WTC11 (cell line): ENCODE data around the gene WNT8A. TPM values are rescaled to one million over a fixed set of nuclear protein-coding genes. Genes with fewer than 3 reads are reported as not detected.
A peak's percentile ranks its signal among the peaks of the same experiment; 100 is the strongest.

Experiments
- ATAC-seq: fragments of 200-7000 bp; cut with Tn5 transposase; 2 replicates; pipeline ENCODE4 v1.10.0; 2021; ENCODE audit warnings: mild to moderate bottlenecking, moderate library complexity
- CTCF ChIA-PET: fragments of 300-600 bp; sonication (Branson Sonifier 250); formaldehyde crosslinking; loops from one replicate; lab custom pipeline; 2021; ENCODE audit warnings: antibody characterized with exemption; lab: Charles Lee
- POLR2A ChIA-PET: fragments of 350-600 bp; sonication (Branson Sonifier 250); formaldehyde crosslinking; loops from one replicate; lab custom pipeline; 2021; ENCODE audit warnings: antibody characterized with exemption; lab: Charles Lee
- DNase-seq: peaks from one replicate; pipeline ENCODE4 v3.0.0; 2021; ENCODE audit warnings: low spot score
- H3K27ac Mint-ChIP-seq: 2 replicates; pipeline ENCODE4 v1.8.0; 2021; ENCODE audit warnings: mixed read lengths
- H3K27me3 Mint-ChIP-seq: 2 replicates; pipeline ENCODE4 v1.8.0; 2021; ENCODE audit warnings: low read depth, mild to moderate bottlenecking, moderate library complexity, mixed read lengths
- H3K36me3 Mint-ChIP-seq: 2 replicates; pipeline ENCODE4 v1.8.0; 2021; ENCODE audit warnings: mixed read lengths
- H3K4me1 Mint-ChIP-seq: 2 replicates; pipeline ENCODE4 v1.8.0; 2022; ENCODE audit warnings: mixed read lengths
- H3K4me3 Mint-ChIP-seq: 2 replicates; pipeline ENCODE4 v1.8.0; 2021; ENCODE audit warnings: mild to moderate bottlenecking, moderate library complexity, mixed read lengths
- H3K9me3 Mint-ChIP-seq: 2 replicates; pipeline ENCODE4 v1.8.0; 2021; ENCODE audit warnings: mixed read lengths
- CBFB ChIP-seq: sonication (generic); formaldehyde crosslinking; IDR thresholded peaks from 2 replicates; pipeline ENCODE4 v1.8.1; 2022; ENCODE audit warnings: mild to moderate bottlenecking, low read depth, missing genetic modification reagents
- CREB1 ChIP-seq: sonication (generic); formaldehyde crosslinking; IDR thresholded peaks from 2 replicates; pipeline ENCODE4 v1.8.0; 2023; ENCODE audit warnings: mild to moderate bottlenecking, missing genetic modification reagents
- EMX1 ChIP-seq: fragments of 250-450 bp; sonication (Bioruptor Pico); IDR thresholded peaks from 2 replicates; pipeline ENCODE4 v1.8.0; 2021; ENCODE audit warnings: mild to moderate bottlenecking
- ESRRA ChIP-seq: sonication (generic); formaldehyde crosslinking; IDR thresholded peaks from 2 replicates; pipeline ENCODE4 v1.8.1; 2022; ENCODE audit warnings: mild to moderate bottlenecking, missing genetic modification reagents, borderline replicate concordance
- ETV6 ChIP-seq: sonication (generic); formaldehyde crosslinking; IDR thresholded peaks from 2 replicates; pipeline ENCODE4 v1.8.1; 2022; ENCODE audit warnings: mild to moderate bottlenecking, missing genetic modification reagents
- FOXJ3 ChIP-seq: sonication (generic); formaldehyde crosslinking; IDR thresholded peaks from 2 replicates; pipeline ENCODE4 v1.9.0; 2021; ENCODE audit warnings: missing genetic modification reagents, mild to moderate bottlenecking, borderline replicate concordance
- GRHL2 ChIP-seq: fragments of 250-450 bp; sonication (Bioruptor Pico); IDR thresholded peaks from 2 replicates; pipeline ENCODE4 v1.8.0; 2022; ENCODE audit warnings: mild to moderate bottlenecking, moderate library complexity; ENCODE audit not compliant: insufficient replicate concordance, severe bottlenecking
- SOX15 ChIP-seq: fragments of 250-450 bp; sonication (Bioruptor Pico); IDR thresholded peaks from 2 replicates; pipeline ENCODE4 v1.9.0; 2021; ENCODE audit warnings: mild to moderate bottlenecking
- TCF7 ChIP-seq: sonication (generic); formaldehyde crosslinking; IDR thresholded peaks from 2 replicates; pipeline ENCODE4 v1.8.0; 2022; ENCODE audit warnings: mild to moderate bottlenecking, low read depth, missing genetic modification reagents, moderate library complexity
- TP53 ChIP-seq: sonication (generic); formaldehyde crosslinking; IDR thresholded peaks from 2 replicates; pipeline ENCODE4 v1.8.1; 2023; ENCODE audit warnings: mild to moderate bottlenecking, missing genetic modification reagents
- ZNF121 ChIP-seq: sonication (generic); formaldehyde crosslinking; IDR thresholded peaks from 2 replicates; pipeline ENCODE4 v1.8.0; 2023; ENCODE audit warnings: missing genetic modification reagents
- ZNF138 ChIP-seq: sonication (generic); formaldehyde crosslinking; conservative IDR thresholded peaks from 2 replicates; pipeline ENCODE4 v1.8.1; 2022; ENCODE audit warnings: mild to moderate bottlenecking, moderate library complexity, missing genetic modification reagents
- ZNF263 ChIP-seq: sonication (generic); formaldehyde crosslinking; IDR thresholded peaks from 2 replicates; pipeline ENCODE4 v1.8.1; 2022; ENCODE audit warnings: low read depth, mild to moderate bottlenecking, moderate library complexity, missing genetic modification reagents
- total RNA-seq: library from RNA; stranded (reverse); gene quantifications from 3 replicates; pipeline ENCODE4 v1.2.3, GENCODE V29; 2021
- TF ChIP-seq, protein P1 (sequence below): sonication (generic); formaldehyde crosslinking; IDR thresholded peaks from 2 replicates; pipeline ENCODE4 v1.8.1; 2023; ENCODE audit warnings: mild to moderate bottlenecking, moderate library complexity, missing genetic modification reagents
- TF ChIP-seq, protein P2 (sequence below): sonication (generic); formaldehyde crosslinking; IDR thresholded peaks from 2 replicates; pipeline ENCODE4 v1.8.1; 2022; ENCODE audit warnings: missing genetic modification reagents, borderline replicate concordance
- TF ChIP-seq, protein P3 (sequence below): sonication (generic); formaldehyde crosslinking; IDR thresholded peaks from 2 replicates; pipeline ENCODE4 v1.8.0; 2022; ENCODE audit warnings: mild to moderate bottlenecking, missing genetic modification reagents
- TF ChIP-seq, protein P4 (sequence below): fragments of 250-450 bp; sonication (Bioruptor Pico); IDR thresholded peaks from 2 replicates; pipeline ENCODE4 v1.8.0; 2021; ENCODE audit warnings: mild to moderate bottlenecking
- TF ChIP-seq, protein P5 (sequence below): sonication (generic); formaldehyde crosslinking; IDR thresholded peaks from 2 replicates; pipeline ENCODE4 v1.8.1; 2023; ENCODE audit warnings: mild to moderate bottlenecking, missing genetic modification reagents, moderate library complexity
- TF ChIP-seq, protein P6 (sequence below): fragments of 250-450 bp; sonication (Bioruptor Pico); conservative IDR thresholded peaks from 2 replicates; pipeline ENCODE4 v1.9.0; 2021; ENCODE audit warnings: mild to moderate bottlenecking

WNT8A gene
- total RNA-seq, 1 experiment from 2014 or later, result not detected

DNA sequence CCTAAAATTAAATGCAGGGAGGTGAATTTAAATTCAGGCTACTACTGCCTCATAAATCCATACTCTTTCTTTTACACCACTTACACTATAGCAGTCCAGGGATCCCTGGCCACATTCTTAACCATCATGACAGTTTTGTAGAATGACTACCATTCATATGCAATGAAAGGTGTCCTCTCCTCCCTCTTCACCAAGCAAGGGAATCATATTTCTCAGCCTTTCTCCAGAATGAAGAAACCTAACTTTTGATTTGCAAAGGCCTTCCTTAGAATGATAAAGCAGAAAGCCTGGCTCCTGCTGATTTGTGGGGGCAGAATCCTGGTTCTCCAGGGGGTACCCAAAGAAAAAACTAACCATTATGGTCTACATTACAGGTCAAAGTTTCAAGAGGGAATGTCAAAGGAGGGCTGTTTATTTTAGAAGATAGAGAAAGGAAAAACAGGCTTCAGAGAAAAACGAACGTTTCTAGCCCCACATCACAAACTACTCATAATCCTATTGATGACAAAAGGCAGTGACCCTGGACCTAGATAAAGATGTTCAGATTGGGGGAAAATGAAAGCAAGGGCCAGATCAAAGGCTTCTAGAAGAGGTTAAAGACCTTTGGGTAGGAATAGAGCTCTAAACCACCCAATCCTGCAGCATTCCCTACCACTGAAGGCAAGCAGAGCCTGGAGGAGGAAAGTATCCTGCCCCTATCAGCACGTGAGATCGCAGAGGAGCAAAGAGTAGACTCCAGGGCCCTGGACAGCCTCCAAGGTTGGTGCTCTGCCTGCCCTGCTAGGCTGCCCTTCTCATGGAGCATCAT is 11.5 kb downstream of the WNT8A start (continued):
- no peak for TF ChIP-seq ESRRA (CRISPR knock-in tag)

DNA sequence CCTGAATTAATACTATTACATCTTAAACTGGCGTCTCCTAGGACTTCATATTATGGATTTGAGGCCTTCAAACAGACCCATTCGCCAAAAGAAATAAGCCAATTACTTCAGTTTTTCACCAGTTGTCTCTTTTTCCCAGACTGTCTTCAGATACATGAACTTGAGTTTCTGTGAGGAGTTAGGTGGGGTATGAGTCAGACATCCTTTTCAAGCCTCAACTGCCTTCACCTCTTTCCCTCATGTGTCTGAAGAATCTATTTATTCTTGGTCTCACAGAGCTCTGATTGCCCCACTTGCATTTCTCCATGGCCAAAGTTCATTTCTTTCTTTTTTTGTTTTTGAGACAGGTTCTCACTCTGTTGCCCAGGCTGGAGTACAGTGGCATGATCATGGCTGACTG is 12.5 kb downstream of the WNT8A start:
- Mint-ChIP-seq H3K36me3 (peaks cover 5% of the 10 kb centered on the region; the same call in 1 of the 2 replicates), H3K4me3 (peak overlapping the region; percentile 12; the same call in 1 of the 2 replicates), H3K27ac (no peak overlapping the region), H3K27me3 (peaks cover 100% of the 10 kb centered on the region), H3K4me1 (peaks cover 68% of the 10 kb centered on the region), H3K9me3 (no peaks in the 10 kb centered on the region)
- CTCF ChIA-PET, result interaction anchor here (3.9 kb wide), 1 partner anchor 13 kb away, joined by 26 read pairs; the partner anchor contains the start of gene WNT8A
- POLR2A ChIA-PET, result no interaction called here
- TF ChIP-seq, protein P1, sequence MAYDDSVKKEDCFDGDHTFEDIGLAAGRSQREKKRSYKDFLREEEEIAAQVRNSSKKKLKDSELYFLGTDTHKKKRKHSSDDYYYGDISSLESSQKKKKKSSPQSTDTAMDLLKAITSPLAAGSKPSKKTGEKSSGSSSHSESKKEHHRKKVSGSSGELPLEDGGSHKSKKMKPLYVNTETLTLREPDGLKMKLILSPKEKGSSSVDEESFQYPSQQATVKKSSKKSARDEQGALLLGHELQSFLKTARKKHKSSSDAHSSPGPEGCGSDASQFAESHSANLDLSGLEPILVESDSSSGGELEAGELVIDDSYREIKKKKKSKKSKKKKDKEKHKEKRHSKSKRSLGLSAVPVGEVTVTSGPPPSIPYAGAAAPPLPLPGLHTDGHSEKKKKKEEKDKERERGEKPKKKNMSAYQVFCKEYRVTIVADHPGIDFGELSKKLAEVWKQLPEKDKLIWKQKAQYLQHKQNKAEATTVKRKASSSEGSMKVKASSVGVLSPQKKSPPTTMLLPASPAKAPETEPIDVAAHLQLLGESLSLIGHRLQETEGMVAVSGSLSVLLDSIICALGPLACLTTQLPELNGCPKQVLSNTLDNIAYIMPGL (CRISPR knock-in tag), result no peak
- TF ChIP-seq CREB1 (no peak), EMX1 (CRISPR knock-in tag) (no peak), ETV6 (CRISPR knock-in tag) (no peak), FOXJ3 (no peak), ZNF263 (CRISPR knock-in tag) (no peak), CBFB (CRISPR knock-in tag) (no peak), ZNF138 (no peak), GRHL2 (no peak), TP53 (no peak), ZNF121 (no peak), SOX15 (no peak), TCF7 (no peak)
- TF ChIP-seq, protein P2, sequence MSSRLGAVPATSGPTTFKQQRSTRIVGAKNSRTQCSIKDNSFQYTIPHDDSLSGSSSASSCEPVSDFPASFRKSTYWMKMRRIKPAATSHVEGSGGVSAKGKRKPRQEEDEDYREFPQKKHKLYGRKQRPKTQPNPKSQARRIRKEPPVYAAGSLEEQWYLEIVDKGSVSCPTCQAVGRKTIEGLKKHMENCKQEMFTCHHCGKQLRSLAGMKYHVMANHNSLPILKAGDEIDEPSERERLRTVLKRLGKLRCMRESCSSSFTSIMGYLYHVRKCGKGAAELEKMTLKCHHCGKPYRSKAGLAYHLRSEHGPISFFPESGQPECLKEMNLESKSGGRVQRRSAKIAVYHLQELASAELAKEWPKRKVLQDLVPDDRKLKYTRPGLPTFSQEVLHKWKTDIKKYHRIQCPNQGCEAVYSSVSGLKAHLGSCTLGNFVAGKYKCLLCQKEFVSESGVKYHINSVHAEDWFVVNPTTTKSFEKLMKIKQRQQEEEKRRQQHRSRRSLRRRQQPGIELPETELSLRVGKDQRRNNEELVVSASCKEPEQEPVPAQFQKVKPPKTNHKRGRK (CRISPR knock-in tag), result no peak
- TF ChIP-seq, protein P3, sequence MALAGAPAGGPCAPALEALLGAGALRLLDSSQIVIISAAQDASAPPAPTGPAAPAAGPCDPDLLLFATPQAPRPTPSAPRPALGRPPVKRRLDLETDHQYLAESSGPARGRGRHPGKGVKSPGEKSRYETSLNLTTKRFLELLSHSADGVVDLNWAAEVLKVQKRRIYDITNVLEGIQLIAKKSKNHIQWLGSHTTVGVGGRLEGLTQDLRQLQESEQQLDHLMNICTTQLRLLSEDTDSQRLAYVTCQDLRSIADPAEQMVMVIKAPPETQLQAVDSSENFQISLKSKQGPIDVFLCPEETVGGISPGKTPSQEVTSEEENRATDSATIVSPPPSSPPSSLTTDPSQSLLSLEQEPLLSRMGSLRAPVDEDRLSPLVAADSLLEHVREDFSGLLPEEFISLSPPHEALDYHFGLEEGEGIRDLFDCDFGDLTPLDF (CRISPR knock-in tag), result no peak
- TF ChIP-seq, protein P4, sequence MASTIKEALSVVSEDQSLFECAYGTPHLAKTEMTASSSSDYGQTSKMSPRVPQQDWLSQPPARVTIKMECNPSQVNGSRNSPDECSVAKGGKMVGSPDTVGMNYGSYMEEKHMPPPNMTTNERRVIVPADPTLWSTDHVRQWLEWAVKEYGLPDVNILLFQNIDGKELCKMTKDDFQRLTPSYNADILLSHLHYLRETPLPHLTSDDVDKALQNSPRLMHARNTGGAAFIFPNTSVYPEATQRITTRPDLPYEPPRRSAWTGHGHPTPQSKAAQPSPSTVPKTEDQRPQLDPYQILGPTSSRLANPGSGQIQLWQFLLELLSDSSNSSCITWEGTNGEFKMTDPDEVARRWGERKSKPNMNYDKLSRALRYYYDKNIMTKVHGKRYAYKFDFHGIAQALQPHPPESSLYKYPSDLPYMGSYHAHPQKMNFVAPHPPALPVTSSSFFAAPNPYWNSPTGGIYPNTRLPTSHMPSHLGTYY (CRISPR knock-in tag), result no peak
- TF ChIP-seq, protein P5, sequence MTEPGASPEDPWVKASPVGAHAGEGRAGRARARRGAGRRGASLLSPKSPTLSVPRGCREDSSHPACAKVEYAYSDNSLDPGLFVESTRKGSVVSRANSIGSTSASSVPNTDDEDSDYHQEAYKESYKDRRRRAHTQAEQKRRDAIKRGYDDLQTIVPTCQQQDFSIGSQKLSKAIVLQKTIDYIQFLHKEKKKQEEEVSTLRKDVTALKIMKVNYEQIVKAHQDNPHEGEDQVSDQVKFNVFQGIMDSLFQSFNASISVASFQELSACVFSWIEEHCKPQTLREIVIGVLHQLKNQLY, result no peak
- TF ChIP-seq, protein P6, sequence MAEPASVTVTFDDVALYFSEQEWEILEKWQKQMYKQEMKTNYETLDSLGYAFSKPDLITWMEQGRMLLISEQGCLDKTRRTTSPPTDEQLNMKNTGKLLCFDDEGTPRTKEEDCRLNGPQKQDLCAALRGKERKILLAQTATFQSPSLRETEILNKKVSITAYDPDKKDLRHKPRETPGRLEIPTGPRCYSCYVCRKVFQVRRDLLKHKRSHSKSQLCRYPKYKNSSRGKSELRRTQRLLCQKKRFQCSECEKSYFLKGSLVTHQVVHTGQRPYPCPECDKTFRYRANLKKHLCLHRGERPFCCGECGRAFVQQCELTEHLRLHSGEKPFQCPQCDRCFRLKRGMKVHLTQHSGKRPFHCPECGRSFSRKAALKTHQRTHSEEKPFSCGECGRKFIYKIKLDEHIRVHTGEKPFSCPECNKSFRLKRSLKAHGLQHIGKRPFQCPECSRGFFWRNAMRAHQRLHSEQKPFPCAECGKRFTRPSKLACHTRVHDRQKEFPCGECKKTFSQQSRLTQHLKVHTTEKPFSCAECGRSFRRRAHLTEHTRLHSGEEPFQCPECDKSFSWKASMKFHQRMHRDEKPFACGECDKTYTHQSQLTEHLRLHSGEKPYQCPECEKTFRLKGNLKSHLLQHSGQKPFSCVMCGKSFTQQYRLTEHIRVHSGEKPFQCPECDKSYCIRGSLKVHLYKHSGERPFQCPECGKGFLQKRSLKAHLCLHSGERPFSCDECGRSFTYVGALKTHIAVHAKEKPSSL (CRISPR knock-in tag), result no peak
- ATAC-seq, result no peak
- DNase-seq, result no peak
